Breast epithelium (tissue), 4 donors: ENCODE data around the gene DTWD1. TPM values are rescaled to one million over a fixed set of nuclear protein-coding genes. Genes with fewer than 3 reads are reported as not detected.

Experiments
- DNase-seq, 2 donors: peaks; one replicate each; pipeline ENCODE4 v3.0.0-alpha.2; 2019; ENCODE audit warnings: low spot score in 2 of 2
- H3K27ac ChIP-seq, 2 donors: fragments of 200-600 bp; sonication (generic) in 1 of 2; one replicate each; pipeline ENCODE4 v1.5.1; 2016 to 2019; ENCODE audit warnings: mild to moderate bottlenecking in 1 of 2
- H3K27me3 ChIP-seq, 2 donors: fragments of 200-600 bp; sonication (generic) in 1 of 2; one replicate each; pipeline versions ENCODE4 v1.5.1 to v1.6.0; 2017 to 2019; ENCODE audit warnings: control low read depth in 1 of 2, mild to moderate bottlenecking in 1 of 2
- H3K36me3 ChIP-seq: fragments of 200-600 bp; one replicate; pipeline ENCODE4 v1.5.1; 2019
- H3K4me1 ChIP-seq, 2 donors: fragments of 200-600 bp; sonication (generic); one replicate each; pipeline ENCODE4 v1.5.1; 2016 to 2019; ENCODE audit warnings: control low read depth in 1 of 2
- H3K4me3 ChIP-seq, 3 donors: fragments of 200-600 bp; sonication (generic); 1 replicate in 2 of 3; 2 replicates in 1 of 3; pipeline ENCODE4 v1.5.1; 2016 to 2019; ENCODE audit warnings: mild to moderate bottlenecking in 3 of 3, moderate library complexity in 2 of 3
- H3K9me3 ChIP-seq, 2 donors: fragments of 200-600 bp; sonication (generic) in 1 of 2; one replicate each; pipeline ENCODE4 v1.5.1; 2016 to 2019; ENCODE audit warnings: control low read depth in 1 of 2
- POLR2A ChIP-seq: fragments of 450-650 bp; IDR thresholded peaks from one replicate; pipeline ENCODE4 v1.6.1; 2016; ENCODE audit warnings: antibody characterized with exemption, mild to moderate bottlenecking, moderate library complexity
- POLR2AphosphoS5 ChIP-seq, 3 donors: sonication (generic); formaldehyde crosslinking; IDR thresholded peaks; one replicate each; pipeline ENCODE4 v1.6.1; 2017; ENCODE audit warnings: antibody characterized with exemption in 3 of 3
- intact Hi-C: fragments of 100-400 bp; cut with DNase I; formaldehyde crosslinking; loops from one replicate; pipeline ENCODE4 v1.15.1; 2023; ENCODE audit warnings: low total_unique reads
- total RNA-seq, 3 donors: library from RNA; depleted of rRNA; stranded (reverse); fragments of >200 nt; gene quantifications; one replicate each; pipeline ENCODE4 v1.1.0, GENCODE V29; 2016
- TF ChIP-seq, protein P1 (sequence below), 3 donors: fragments of 450-650 bp; IDR thresholded peaks; one replicate each; pipeline ENCODE4 v1.5.1; 2016 to 2017; ENCODE audit warnings: antibody characterized with exemption in 3 of 3, mild to moderate bottlenecking in 3 of 3, moderate library complexity in 3 of 3

The DTWD1 gene
- total RNA-seq, 3 donors from 2014 or later, result 21.6 to 35.4 (median 33.8) TPM

DNA sequence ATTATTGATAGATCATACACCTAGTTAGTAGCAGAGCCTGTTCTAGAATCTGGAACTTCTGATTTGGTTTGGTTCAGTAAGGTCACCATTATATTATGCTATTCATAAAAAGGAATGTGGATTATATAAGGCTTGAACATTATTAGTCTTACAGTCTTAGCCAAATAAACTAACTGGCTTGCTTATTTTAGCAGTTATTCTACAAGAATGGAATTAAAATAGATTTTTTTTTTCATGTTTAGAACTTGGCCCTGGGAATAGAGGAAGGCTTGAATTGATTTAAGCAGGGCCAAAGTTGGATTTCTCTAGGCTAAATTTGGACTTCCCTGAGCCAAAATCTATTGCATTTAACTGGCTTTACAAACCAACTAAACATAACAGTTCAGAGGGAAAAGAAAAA is 24.4 kb downstream of the DTWD1 start:
- H3K27me3 ChIP-seq, result no peaks in the 10 kb centered on the region
- H3K36me3 ChIP-seq, result no peaks in the 10 kb centered on the region
- peak overlapping the region; percentile 5 to 63 for H3K27ac ChIP-seq
- DNase-seq, result no peak
- H3K4me1 ChIP-seq, result no peaks in the 10 kb centered on the region
- H3K9me3 ChIP-seq, result no peaks in the 10 kb centered on the region
- intact Hi-C loops, result no loop called here
- H3K4me3 ChIP-seq, result no peak overlapping the region
- TF ChIP-seq POLR2A, result no peak
- TF ChIP-seq, protein P1, sequence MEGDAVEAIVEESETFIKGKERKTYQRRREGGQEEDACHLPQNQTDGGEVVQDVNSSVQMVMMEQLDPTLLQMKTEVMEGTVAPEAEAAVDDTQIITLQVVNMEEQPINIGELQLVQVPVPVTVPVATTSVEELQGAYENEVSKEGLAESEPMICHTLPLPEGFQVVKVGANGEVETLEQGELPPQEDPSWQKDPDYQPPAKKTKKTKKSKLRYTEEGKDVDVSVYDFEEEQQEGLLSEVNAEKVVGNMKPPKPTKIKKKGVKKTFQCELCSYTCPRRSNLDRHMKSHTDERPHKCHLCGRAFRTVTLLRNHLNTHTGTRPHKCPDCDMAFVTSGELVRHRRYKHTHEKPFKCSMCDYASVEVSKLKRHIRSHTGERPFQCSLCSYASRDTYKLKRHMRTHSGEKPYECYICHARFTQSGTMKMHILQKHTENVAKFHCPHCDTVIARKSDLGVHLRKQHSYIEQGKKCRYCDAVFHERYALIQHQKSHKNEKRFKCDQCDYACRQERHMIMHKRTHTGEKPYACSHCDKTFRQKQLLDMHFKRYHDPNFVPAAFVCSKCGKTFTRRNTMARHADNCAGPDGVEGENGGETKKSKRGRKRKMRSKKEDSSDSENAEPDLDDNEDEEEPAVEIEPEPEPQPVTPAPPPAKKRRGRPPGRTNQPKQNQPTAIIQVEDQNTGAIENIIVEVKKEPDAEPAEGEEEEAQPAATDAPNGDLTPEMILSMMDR (IDR thresholded peaks at IDR 0.05), result no peak
- no peak for TF ChIP-seq POLR2AphosphoS5 (IDR thresholded peaks at IDR 0.05)

DNA sequence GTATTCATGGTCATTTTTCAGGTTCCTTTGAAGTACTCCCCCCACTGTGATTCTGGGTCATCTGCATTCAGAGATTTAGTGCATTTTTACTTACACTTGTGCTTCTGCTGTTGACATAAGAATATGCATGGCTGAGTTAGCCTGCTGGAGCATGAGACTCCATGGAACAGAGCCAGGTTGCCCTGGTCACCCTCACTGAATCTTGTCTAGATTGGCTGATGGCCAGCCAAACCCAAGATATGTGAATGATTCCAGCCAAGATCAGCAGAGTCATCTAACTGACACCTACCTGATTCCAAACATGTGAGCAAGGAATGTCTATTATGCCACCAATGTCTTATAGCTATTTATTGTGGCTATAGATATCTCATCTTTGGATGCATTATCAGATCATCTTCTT is 25.1 kb downstream of the DTWD1 start:
- Histone ChIP-seq H3K36me3 (no peaks in the 10 kb centered on the region), H3K9me3 (no peaks in the 10 kb centered on the region), H3K4me1 (no peaks in the 10 kb centered on the region), H3K27ac (peak overlapping the region; percentile 63 to 72), H3K4me3 (no peak overlapping the region), H3K27me3 (no peaks in the 10 kb centered on the region)
- no peak for TF ChIP-seq POLR2AphosphoS5 (IDR thresholded peaks at IDR 0.05)
- TF ChIP-seq POLR2A, result no peak
- TF ChIP-seq, protein P1 (IDR thresholded peaks at IDR 0.05), result no peak
- DNase-seq, result peak in 1 of 2 donors; percentile 30
- intact Hi-C loops, result no loop called here

DNA sequence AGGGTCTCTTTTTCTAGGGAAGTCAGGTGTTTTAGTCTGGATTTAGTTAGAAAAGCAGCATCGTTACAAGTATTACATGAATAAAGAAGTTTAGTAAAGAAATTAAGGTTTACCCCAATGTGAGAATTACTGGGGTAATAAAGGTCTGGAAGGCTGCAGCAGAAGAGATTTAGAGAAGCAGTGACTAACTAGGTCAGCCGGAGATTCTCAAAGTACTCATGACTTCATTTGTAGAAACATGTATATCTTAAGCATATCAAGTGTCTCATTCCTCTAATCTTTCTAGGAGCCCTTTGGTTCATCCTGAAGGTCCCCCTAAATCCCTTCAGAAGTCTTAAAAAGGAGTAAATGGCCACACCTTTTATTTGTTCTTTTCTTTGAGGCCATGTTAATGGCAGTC is 26.0 kb downstream of the DTWD1 start:
- intact Hi-C loops, result no loop called here

DNA sequence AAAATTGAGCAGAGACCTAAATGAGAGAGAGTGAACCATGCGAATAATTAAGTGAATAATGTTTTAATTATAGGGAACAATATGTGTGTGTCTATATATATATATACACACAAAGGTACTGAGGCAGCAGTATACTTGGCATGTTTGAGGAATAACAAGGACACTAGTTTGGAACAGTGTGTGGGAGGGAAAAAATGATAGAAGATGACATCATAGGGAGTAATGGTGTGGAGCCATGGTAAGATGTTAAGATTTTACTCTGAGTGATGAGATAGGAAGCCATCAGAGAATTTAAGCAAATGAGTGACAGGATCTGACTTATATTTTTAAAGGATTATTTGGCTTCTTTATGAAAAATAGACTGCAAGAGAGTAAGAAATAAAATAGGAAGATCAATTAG is 29.1 kb downstream of the DTWD1 start:
- no peak for DNase-seq
- no peak overlapping the region for H3K4me3 ChIP-seq
- H3K9me3 ChIP-seq, result peaks cover 7 to 23% of the 10 kb centered on the region in 2 donors
- H3K27me3 ChIP-seq, result no peaks in the 10 kb centered on the region
- H3K27ac ChIP-seq, result no peak overlapping the region
- no peak for TF ChIP-seq POLR2A
- TF ChIP-seq POLR2AphosphoS5 (IDR thresholded peaks at IDR 0.05), result no peak
- TF ChIP-seq, protein P1 (IDR thresholded peaks at IDR 0.05), result no peak
- intact Hi-C loops, result no loop called here
- no peaks in the 10 kb centered on the region for H3K4me1 ChIP-seq
- H3K36me3 ChIP-seq, result no peaks in the 10 kb centered on the region

More for the DNA sequence above, 26.0 kb downstream of the DTWD1 start:
- H3K27ac ChIP-seq, result no peak overlapping the region
- TF ChIP-seq POLR2A (no peak), POLR2AphosphoS5 (IDR thresholded peaks at IDR 0.05) (no peak)
- TF ChIP-seq, protein P1 (IDR thresholded peaks at IDR 0.05), result no peak
- no peaks in the 10 kb centered on the region for H3K27me3 ChIP-seq
- H3K9me3 ChIP-seq, result no peaks in the 10 kb centered on the region
- H3K4me3 ChIP-seq, result no peak overlapping the region
- DNase-seq, result no peak
- H3K36me3 ChIP-seq, result no peaks in the 10 kb centered on the region
- H3K4me1 ChIP-seq, result no peaks in the 10 kb centered on the region

DNA sequence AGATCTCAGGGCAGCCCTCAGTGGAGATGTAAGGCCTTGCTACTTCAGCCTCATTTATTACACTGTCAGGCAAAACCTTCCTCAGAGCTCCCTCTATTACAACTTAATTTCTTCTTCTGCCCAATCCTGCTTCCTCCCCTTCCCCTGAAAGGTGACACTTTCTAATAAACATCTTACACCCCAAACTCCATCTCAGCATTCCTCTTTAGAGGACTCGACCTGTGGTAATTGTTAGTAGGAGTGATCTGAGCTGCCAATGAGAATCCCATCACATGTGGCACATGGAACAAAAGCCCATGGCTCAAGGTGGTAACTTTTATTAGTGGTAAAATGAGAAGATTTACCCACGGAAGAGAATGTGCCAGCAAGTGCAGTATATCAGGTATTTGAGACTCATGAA is 29.8 kb downstream of the DTWD1 start:
- no peak for TF ChIP-seq POLR2A
- TF ChIP-seq, protein P1 (IDR thresholded peaks at IDR 0.05), result no peak
- Histone ChIP-seq H3K36me3 (no peaks in the 10 kb centered on the region), H3K27ac (no peak overlapping the region), H3K4me1 (no peaks in the 10 kb centered on the region), H3K9me3 (peaks cover 7 to 23% of the 10 kb centered on the region in 2 donors), H3K4me3 (no peak overlapping the region), H3K27me3 (no peaks in the 10 kb centered on the region)
- DNase-seq, result no peak
- intact Hi-C loops, result no loop called here
